ENCODE results near the gene SRRT. TPM values are rescaled to one million over a fixed set of nuclear protein-coding genes. Genes with fewer than 3 reads are reported as not detected.
A peak's percentile ranks its signal among the peaks of the same experiment; 100 is the strongest.
"Not testable (repeated sequence)": the region's sequence is repeated elsewhere in the genome, so short reads cannot be mapped to it uniquely, and the experiment has no call there.

Gene SRRT
- total and polyA plus RNA-seq, 9 donors = 49.8 to 131 (median 105) TPM

GRCh38 chr7:100902638-100903037 lies 27.7 kb downstream of the SRRT start:
- no peak overlapping the region for H3K27ac ChIP-seq (ENCODE audit: low read length)
- DNase-seq = no peak
- H3K4me3 ChIP-seq (ENCODE audit: low read length) = no peak overlapping the region
- peaks cover 15% of the 10 kb centered on the region for H3K27me3 ChIP-seq (ENCODE audit: control insufficient read depth, insufficient read depth, low read length)
- H3K36me3 ChIP-seq (ENCODE audit: control insufficient read depth, insufficient read depth, low read length) = no peaks in the 10 kb centered on the region
- H3K9me3 ChIP-seq (replicated peaks; ENCODE audit: control insufficient read depth, low read depth, low read length) = no peaks in the 10 kb centered on the region
- no CpG with 5 or more reads among the region's 7 CpGs for WGBS (ENCODE audit: insufficient coverage)
- H3K4me1 ChIP-seq (ENCODE audit: control insufficient read depth, insufficient read depth, low read length) = no peaks in the 10 kb centered on the region

- Histone ChIP-seq H3K27ac (ENCODE audit: low read length) (no peak overlapping the region), H3K36me3 (ENCODE audit: control insufficient read depth, insufficient read depth, low read length) (no peaks in the 10 kb centered on the region), H3K4me3 (ENCODE audit: low read length) (no peak overlapping the region), H3K4me1 (ENCODE audit: control insufficient read depth, insufficient read depth, low read length) (no peaks in the 10 kb centered on the region), H3K9me3 (replicated peaks; ENCODE audit: control insufficient read depth, low read depth, low read length) (peaks cover 3% of the 10 kb centered on the region), H3K27me3 (ENCODE audit: control insufficient read depth, insufficient read depth, low read length) (peaks cover 4% of the 10 kb centered on the region)
- 79% methylated on average over 2 of the region's 5 CpGs for WGBS (ENCODE audit: insufficient coverage)
- no peak for DNase-seq
Measured at GRCh38 chr7:100908512-100908911, 33.6 kb downstream of the SRRT start.

DNA sequence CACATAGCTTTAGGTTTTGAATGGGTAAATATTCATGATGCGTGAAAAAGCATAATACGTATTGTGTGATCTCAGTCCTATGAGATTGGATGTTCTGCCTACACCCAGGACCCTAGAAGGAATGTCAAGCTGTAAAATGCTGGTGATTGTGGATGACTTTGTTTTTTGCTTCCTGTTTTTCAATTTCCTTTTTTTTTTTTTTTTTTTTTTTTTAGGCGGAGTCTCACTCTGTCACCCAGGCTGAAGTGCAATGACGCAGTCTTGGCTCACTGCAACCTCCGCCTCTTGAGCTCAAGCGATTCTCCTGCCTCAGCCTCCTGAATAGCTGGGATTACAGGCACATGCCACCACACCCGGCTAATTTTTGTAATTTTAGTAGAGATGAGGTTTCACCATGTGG lies 35.5 kb downstream of the SRRT start:
- not testable (repeated sequence) for H3K9me3 ChIP-seq (replicated peaks; ENCODE audit: control insufficient read depth, low read depth, low read length); H3K27me3 ChIP-seq (ENCODE audit: control insufficient read depth, insufficient read depth, low read length); H3K4me3 ChIP-seq (ENCODE audit: low read length); H3K4me1 ChIP-seq (ENCODE audit: control insufficient read depth, insufficient read depth, low read length); H3K27ac ChIP-seq (ENCODE audit: low read length); H3K36me3 ChIP-seq (ENCODE audit: control insufficient read depth, insufficient read depth, low read length)
- 72% methylated on average over 4 of the region's 7 CpGs for WGBS (ENCODE audit: insufficient coverage)
- DNase-seq = peak; percentile 17

DNA sequence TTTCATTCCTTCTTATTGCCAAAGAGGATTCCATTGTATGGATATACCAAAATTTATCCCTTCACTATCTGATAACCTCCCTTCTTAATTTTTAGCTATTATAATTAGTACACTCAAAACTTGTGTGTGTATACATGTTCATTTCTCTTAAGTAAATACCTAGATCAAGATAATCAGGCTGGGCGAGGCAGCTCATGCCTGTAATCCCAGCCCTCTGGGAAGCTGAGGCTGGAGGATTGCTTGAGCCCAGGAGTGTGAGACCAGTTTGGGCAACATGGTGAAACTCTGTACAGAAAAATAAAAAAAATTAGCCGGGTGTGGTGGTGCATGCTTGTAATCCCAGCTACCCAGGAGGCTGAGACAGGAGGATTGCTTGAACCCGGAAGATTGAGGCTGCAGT lies 36.6 kb downstream of the SRRT start:
- DNase-seq = no peak
- no peak overlapping the region for H3K27ac ChIP-seq (ENCODE audit: low read length)
- peaks cover 3% of the 10 kb centered on the region for H3K9me3 ChIP-seq (replicated peaks; ENCODE audit: control insufficient read depth, low read depth, low read length)
- H3K27me3 ChIP-seq (ENCODE audit: control insufficient read depth, insufficient read depth, low read length) = peaks cover 2% of the 10 kb centered on the region
- 100% methylated on average over 1 of the region's 3 CpGs for WGBS (ENCODE audit: insufficient coverage)
- H3K4me1 ChIP-seq (ENCODE audit: control insufficient read depth, insufficient read depth, low read length) = no peaks in the 10 kb centered on the region
- H3K4me3 ChIP-seq (ENCODE audit: low read length) = no peak overlapping the region
- H3K36me3 ChIP-seq (ENCODE audit: control insufficient read depth, insufficient read depth, low read length) = no peaks in the 10 kb centered on the region

DNA sequence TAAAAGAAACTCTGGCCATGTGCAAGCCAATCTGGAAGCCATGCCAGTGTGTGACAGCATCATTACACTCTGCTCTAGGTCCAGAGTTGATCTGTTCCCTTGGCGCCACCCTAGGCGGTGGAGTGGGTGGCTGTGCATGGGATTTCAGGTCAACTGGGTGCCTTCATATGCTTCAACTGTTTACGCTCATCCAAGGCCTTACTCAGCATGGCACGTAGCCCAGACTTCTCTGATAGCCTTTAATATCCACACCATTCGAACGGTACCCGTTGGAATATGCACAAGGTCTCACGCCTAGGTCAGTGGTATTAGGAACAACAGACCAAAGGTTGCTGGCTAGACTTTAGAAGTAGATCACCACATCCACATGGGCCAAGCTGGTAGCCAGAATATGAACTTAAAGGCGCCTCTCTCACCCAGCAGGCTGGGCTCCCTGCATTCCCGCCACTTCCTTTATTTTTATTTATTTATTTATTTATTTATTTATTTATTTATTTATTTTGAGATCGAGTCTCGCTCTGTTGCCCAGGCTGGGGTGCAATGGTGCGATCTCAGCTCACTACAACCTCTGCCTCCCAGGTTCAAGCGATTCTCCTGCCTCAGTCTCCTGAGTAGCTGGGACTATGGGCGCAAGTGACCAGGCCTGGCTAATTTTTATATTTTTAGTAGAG lies 39.4 kb downstream of the SRRT start:
- Histone ChIP-seq H3K9me3 (replicated peaks; ENCODE audit: control insufficient read depth, low read depth, low read length) (no peaks in the 10 kb centered on the region), H3K27ac (ENCODE audit: low read length) (no peak overlapping the region), H3K27me3 (ENCODE audit: control insufficient read depth, insufficient read depth, low read length) (peaks cover 2% of the 10 kb centered on the region), H3K4me1 (ENCODE audit: control insufficient read depth, insufficient read depth, low read length) (no peaks in the 10 kb centered on the region), H3K4me3 (ENCODE audit: low read length) (no peak overlapping the region), H3K36me3 (ENCODE audit: control insufficient read depth, insufficient read depth, low read length) (no peaks in the 10 kb centered on the region)
- no peak for DNase-seq
- WGBS (ENCODE audit: insufficient coverage) = 86% methylated on average over 4 of the region's 15 CpGs

- Histone ChIP-seq H3K27me3 (ENCODE audit: control insufficient read depth, insufficient read depth, low read length) (peaks cover 2% of the 10 kb centered on the region), H3K27ac (ENCODE audit: low read length) (no peak overlapping the region), H3K4me1 (ENCODE audit: control insufficient read depth, insufficient read depth, low read length) (no peaks in the 10 kb centered on the region), H3K9me3 (replicated peaks; ENCODE audit: control insufficient read depth, low read depth, low read length) (no peaks in the 10 kb centered on the region), H3K36me3 (ENCODE audit: control insufficient read depth, insufficient read depth, low read length) (no peaks in the 10 kb centered on the region), H3K4me3 (ENCODE audit: low read length) (no peak overlapping the region)
- no peak for DNase-seq
- whole genome bisulfite sequencing (ENCODE audit: insufficient coverage) = 77% methylated on average over 6 of the region's 8 CpGs
Measured at GRCh38 chr7:100914879-100915447, 40.1 kb downstream of the SRRT start.

- H3K27me3 ChIP-seq (ENCODE audit: control insufficient read depth, insufficient read depth, low read length); H3K4me3 ChIP-seq (ENCODE audit: low read length); DNase-seq; H3K36me3 ChIP-seq (ENCODE audit: control insufficient read depth, insufficient read depth, low read length); H3K27ac ChIP-seq (ENCODE audit: low read length); H3K4me1 ChIP-seq (ENCODE audit: control insufficient read depth, insufficient read depth, low read length); H3K9me3 ChIP-seq (replicated peaks; ENCODE audit: control insufficient read depth, low read depth, low read length): not testable (repeated sequence)
- whole genome bisulfite sequencing (ENCODE audit: insufficient coverage) = no CpG with 5 or more reads among the region's 5 CpGs
Measured at GRCh38 chr7:100919335-100919734, 44.4 kb downstream of the SRRT start.

DNA sequence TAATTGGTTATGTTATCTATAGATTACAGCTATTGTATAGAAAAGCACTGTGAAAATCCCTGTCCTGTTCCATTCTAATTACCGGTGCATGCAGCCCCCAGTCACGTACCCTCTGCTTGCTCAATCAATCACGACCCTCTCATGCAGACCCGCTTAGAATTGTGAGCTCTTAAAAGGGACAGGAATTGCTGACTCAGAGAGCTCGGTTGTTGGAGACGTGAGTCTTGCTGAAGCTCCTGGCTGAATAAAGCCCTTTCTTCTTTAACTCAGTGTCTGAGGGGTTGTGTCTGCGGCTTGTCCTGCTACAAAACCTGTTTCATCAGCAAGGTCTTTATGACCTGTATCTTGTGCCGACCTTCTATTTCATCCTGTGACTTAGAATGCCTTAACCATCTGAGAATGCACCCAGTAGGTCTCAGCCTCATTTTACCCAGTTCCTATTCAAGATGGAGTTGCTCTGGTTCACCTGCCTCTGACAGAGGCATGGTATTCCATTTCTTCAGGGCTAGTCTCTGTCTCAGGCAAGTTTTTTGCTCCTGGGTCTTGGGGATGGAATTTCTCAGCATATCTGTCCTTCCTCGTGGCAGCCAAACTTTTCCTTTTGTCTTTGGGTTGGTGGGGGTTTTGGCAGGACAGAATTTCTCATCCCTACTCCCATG lies 45.0 kb downstream of the SRRT start:
- DNase-seq; H3K4me1 ChIP-seq (ENCODE audit: control insufficient read depth, insufficient read depth, low read length); H3K27ac ChIP-seq (ENCODE audit: low read length); H3K9me3 ChIP-seq (replicated peaks; ENCODE audit: control insufficient read depth, low read depth, low read length); H3K36me3 ChIP-seq (ENCODE audit: control insufficient read depth, insufficient read depth, low read length); H3K27me3 ChIP-seq (ENCODE audit: control insufficient read depth, insufficient read depth, low read length); H3K4me3 ChIP-seq (ENCODE audit: low read length): not testable (repeated sequence)
- 79% methylated on average over 6 of the region's 9 CpGs for WGBS (ENCODE audit: insufficient coverage)

DNA sequence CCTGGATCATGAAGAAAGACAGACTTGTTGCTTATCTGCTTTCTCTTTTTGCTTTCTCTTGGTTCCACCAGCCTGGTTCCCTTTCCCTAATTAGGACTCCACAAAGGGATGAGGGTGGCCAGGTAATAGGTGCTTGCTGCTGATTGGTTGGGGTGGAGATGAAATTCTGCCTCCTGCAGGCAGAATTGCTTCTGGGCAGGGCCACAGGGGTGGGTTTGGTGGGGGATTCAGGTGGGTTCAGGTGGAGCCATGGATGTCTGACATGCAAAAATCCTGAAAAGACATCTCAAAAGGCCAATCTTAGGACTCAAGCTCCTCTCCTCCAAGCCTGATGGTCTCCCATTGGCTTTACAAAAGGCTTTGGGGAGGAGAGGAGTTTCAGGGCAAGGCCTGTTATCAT lies 46.1 kb downstream of the SRRT start:
- H3K27ac ChIP-seq (ENCODE audit: low read length) = no peak overlapping the region
- no peak for DNase-seq
- peaks cover 4% of the 10 kb centered on the region for H3K27me3 ChIP-seq (ENCODE audit: control insufficient read depth, insufficient read depth, low read length)
- H3K4me3 ChIP-seq (ENCODE audit: low read length) = no peak overlapping the region
- no peaks in the 10 kb centered on the region for H3K4me1 ChIP-seq (ENCODE audit: control insufficient read depth, insufficient read depth, low read length)
- H3K36me3 ChIP-seq (ENCODE audit: control insufficient read depth, insufficient read depth, low read length) = no peaks in the 10 kb centered on the region
- H3K9me3 ChIP-seq (replicated peaks; ENCODE audit: control insufficient read depth, low read depth, low read length) = no peaks in the 10 kb centered on the region

DNA sequence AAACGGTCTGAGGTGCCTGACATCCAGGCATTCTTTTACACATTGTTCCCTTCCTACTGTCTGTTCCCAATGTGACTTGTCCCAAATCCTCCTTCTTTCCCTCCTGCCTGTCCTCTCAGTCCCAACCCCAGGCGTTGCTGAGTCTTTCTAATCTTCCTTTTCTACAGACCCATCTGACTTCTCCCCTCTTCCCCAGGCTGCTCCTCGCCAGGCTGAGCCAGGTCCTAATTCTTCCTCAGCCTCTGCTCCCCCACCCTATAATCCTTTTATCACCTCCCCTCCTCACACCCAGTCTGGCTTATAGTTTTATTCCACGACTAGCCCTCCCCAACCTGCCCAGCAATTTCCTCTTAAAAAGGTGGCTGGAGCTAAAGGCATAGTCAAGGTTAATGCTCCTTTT lies 48.7 kb downstream of the SRRT start:
- WGBS (ENCODE audit: insufficient coverage) = 36% methylated on average over 3 of the region's 4 CpGs
- not testable (repeated sequence) for H3K9me3 ChIP-seq (replicated peaks; ENCODE audit: control insufficient read depth, low read depth, low read length); DNase-seq; H3K36me3 ChIP-seq (ENCODE audit: control insufficient read depth, insufficient read depth, low read length); H3K4me3 ChIP-seq (ENCODE audit: low read length); H3K4me1 ChIP-seq (ENCODE audit: control insufficient read depth, insufficient read depth, low read length); H3K27ac ChIP-seq (ENCODE audit: low read length); H3K27me3 ChIP-seq (ENCODE audit: control insufficient read depth, insufficient read depth, low read length)
